Mesodermal cell (in vitro differentiated cells): ENCODE results near the gene HECTD1.
"Not testable (repeated sequence)": the region's sequence is repeated elsewhere in the genome, so short reads cannot be mapped to it uniquely, and the experiment has no call there.

Source experiments
- H3K27ac ChIP-seq: 2 replicates; pipeline ENCODE4 v1.7.0; 2013; ENCODE audit warnings: mild to moderate bottlenecking, low read depth, low read length, moderate library complexity; ENCODE audit not compliant: severe bottlenecking
- H3K36me3 ChIP-seq: 2 replicates; pipeline ENCODE4 v1.7.1; 2013; ENCODE audit warnings: mild to moderate bottlenecking, low read length, moderate library complexity; ENCODE audit not compliant: control insufficient read depth, insufficient read depth
- H3K4me1 ChIP-seq: one replicate; pipeline ENCODE4 v1.7.1; 2013; ENCODE audit warnings: mild to moderate bottlenecking, low read length; ENCODE audit not compliant: insufficient read depth, control insufficient read depth, poor library complexity, severe bottlenecking
- H3K4me3 ChIP-seq: 2 replicates; pipeline ENCODE4 v1.7.0; 2013; ENCODE audit warnings: low read length, control low read depth, mild to moderate bottlenecking; ENCODE audit not compliant: insufficient read depth, poor library complexity, severe bottlenecking; ENCODE audit errors: extremely low read depth
- H3K9me3 ChIP-seq: 2 replicates; pipeline ENCODE4 v1.7.1; 2013; ENCODE audit warnings: mild to moderate bottlenecking, low read length, moderate library complexity; ENCODE audit not compliant: control insufficient read depth
- WGBS, 2 experiments: methylation state at CpG; one replicate each; pipeline ENCODE4 v1.1.5; 2013; ENCODE audit warnings: missing lambda C conversion rate in 2 of 2; ENCODE audit not compliant: insufficient coverage in 2 of 2; 5-methylcytosine and 5-hydroxymethylcytosine counted together

HECTD1 gene

GRCh38 chr14:31070431-31070830 is 137.2 kb downstream of the HECTD1 start:
- Histone ChIP-seq H3K4me1 (no peaks in the 10 kb centered on the region), H3K27ac (peak overlapping the region; percentile 41), H3K4me3 (no peak overlapping the region), H3K36me3 (peaks cover 3% of the 10 kb centered on the region), H3K9me3 (no peaks in the 10 kb centered on the region)
- WGBS, 2 experiments: 93 to 100% methylated on average over 4 to 5 of the region's 5 CpGs

- 91 to 100% methylated on average over 3 of the region's 3 CpGs for WGBS, 2 experiments
- no peaks in the 10 kb centered on the region for H3K9me3 ChIP-seq
- no peak overlapping the region for H3K4me3 ChIP-seq
- no peak overlapping the region for H3K27ac ChIP-seq
- H3K36me3 ChIP-seq: peaks cover 3% of the 10 kb centered on the region
- no peaks in the 10 kb centered on the region for H3K4me1 ChIP-seq
These were observed 138.2 kb downstream of the HECTD1 start for GRCh38 chr14:31069343-31069742.

- WGBS, 2 experiments: 100% methylated on average over 1 of the region's 1 CpG; no CpG with 5 or more reads in 1 of the 2 experiments
- H3K9me3 ChIP-seq: no peaks in the 10 kb centered on the region
- H3K4me3 ChIP-seq: no peak overlapping the region
- H3K4me1 ChIP-seq: no peaks in the 10 kb centered on the region
- no peak overlapping the region for H3K27ac ChIP-seq
- peaks cover 3% of the 10 kb centered on the region for H3K36me3 ChIP-seq
These were observed 139.4 kb downstream of the HECTD1 start for GRCh38 chr14:31068235-31068634.

- 66 to 95% methylated on average over 4 of the region's 8 CpGs for WGBS, 2 experiments
- H3K36me3 ChIP-seq, H3K4me3 ChIP-seq, H3K27ac ChIP-seq, H3K9me3 ChIP-seq, H3K4me1 ChIP-seq: not testable (repeated sequence)
These were observed 144.7 kb downstream of the HECTD1 start for GRCh38 chr14:31062908-31063307.

- no peak overlapping the region for H3K4me3 ChIP-seq
- no peaks in the 10 kb centered on the region for H3K9me3 ChIP-seq
- no peak overlapping the region for H3K27ac ChIP-seq
- 59 to 67% methylated on average over 5 of the region's 6 CpGs for WGBS, 2 experiments
- peaks cover 5% of the 10 kb centered on the region for H3K4me1 ChIP-seq
- no peaks in the 10 kb centered on the region for H3K36me3 ChIP-seq
These were observed 147.2 kb downstream of the HECTD1 start for GRCh38 chr14:31060253-31060875.

GRCh38 chr14:31059152-31059924 is 148.3 kb downstream of the HECTD1 start:
- peaks cover 5% of the 10 kb centered on the region for H3K4me1 ChIP-seq
- no peak overlapping the region for H3K4me3 ChIP-seq
- no peak overlapping the region for H3K27ac ChIP-seq
- H3K36me3 ChIP-seq: no peaks in the 10 kb centered on the region
- H3K9me3 ChIP-seq: no peaks in the 10 kb centered on the region
- WGBS, 2 experiments: no CpG with 5 or more reads among the region's 1 CpG

- no peaks in the 10 kb centered on the region for H3K9me3 ChIP-seq
- 93 to 95% methylated on average over 8 to 10 of the region's 12 CpGs for WGBS, 2 experiments
- peaks cover 5% of the 10 kb centered on the region for H3K4me1 ChIP-seq
- H3K4me3 ChIP-seq: no peak overlapping the region
- H3K36me3 ChIP-seq: no peaks in the 10 kb centered on the region
- no peak overlapping the region for H3K27ac ChIP-seq
These were observed 149.8 kb downstream of the HECTD1 start for GRCh38 chr14:31057701-31058364.

GRCh38 chr14:31057035-31057434 is 150.6 kb downstream of the HECTD1 start:
- H3K4me1 ChIP-seq: peaks cover 5% of the 10 kb centered on the region
- H3K36me3 ChIP-seq: no peaks in the 10 kb centered on the region
- no peak overlapping the region for H3K27ac ChIP-seq
- 100% methylated on average over 1 of the region's 1 CpG; no CpG with 5 or more reads in 1 of the 2 experiments for WGBS, 2 experiments
- H3K9me3 ChIP-seq: no peaks in the 10 kb centered on the region
- no peak overlapping the region for H3K4me3 ChIP-seq

- H3K36me3 ChIP-seq, H3K4me1 ChIP-seq, H3K9me3 ChIP-seq, H3K4me3 ChIP-seq, H3K27ac ChIP-seq: not testable (repeated sequence)
- WGBS, 2 experiments: 94 to 100% methylated on average over 6 to 8 of the region's 9 CpGs
These were observed 154.5 kb downstream of the HECTD1 start for GRCh38 chr14:31052905-31053586.

GRCh38 chr14:31051511-31051910 is 156.1 kb downstream of the HECTD1 start:
- 83 to 92% methylated on average over 2 of the region's 4 CpGs for WGBS, 2 experiments
- Histone ChIP-seq H3K4me3 (no peak overlapping the region), H3K9me3 (no peaks in the 10 kb centered on the region), H3K27ac (no peak overlapping the region), H3K36me3 (no peaks in the 10 kb centered on the region), H3K4me1 (no peaks in the 10 kb centered on the region)
